K562 treated with DMSO at 1 percent for 12 hours (cell line): ENCODE results near the gene LDLRAP1. TPM values are rescaled to one million over a fixed set of nuclear protein-coding genes. Genes with fewer than 3 reads are reported as not detected.

Experiments
- total RNA-seq: library from RNA; unstranded; fragments of 300-600 nt; gene quantifications from 2 replicates; pipeline ENCODE4 v1.2.3, GENCODE V29; 2022; ENCODE audit not compliant: insufficient read depth

LDLRAP1 gene
- total RNA-seq: 22.4 and 39.1 TPM in 2 replicates

GRCh38 chr1:25543425-25544242 lies at the start of gene LDLRAP1:
Gene LDLRAP1 (plus strand): TSS chr1:25543606. CDS start chr1:25543699, 93 bp downstream.

GRCh38 chr1:25616095-25616986 lies 72.9 kb downstream of the LDLRAP1 start, which contains the start of gene MAN1C1:
Gene MAN1C1 (plus strand): TSS chr1:25616791. CDS start chr1:25617798, 1,007 bp downstream.

Other genes starting within 250 kb of the LDLRAP1 start
- gene TMEM50A, start 205.3 kb upstream of the LDLRAP1 start, total RNA-seq: 91.4 and 128 TPM in 2 replicates
- gene RHCE, start 122.8 kb upstream of the LDLRAP1 start, total RNA-seq: 11.7 and 14.0 TPM in 2 replicates
- 10.3 and 20.5 TPM in 2 replicates for gene MACO1, start 112.7 kb upstream of the LDLRAP1 start, total RNA-seq
- 1.1 and 2.8 TPM in 2 replicates for gene MAN1C1, start 73.2 kb downstream of the LDLRAP1 start, total RNA-seq